NB4 (cell line): ENCODE data around the gene SPHK2.

Experiments
- MYC ChIP-seq: IDR thresholded peaks from 2 replicates; pipeline ENCODE4 v1.6.1; 2011; ENCODE audit warnings: low read depth, low read length
- POLR2A ChIP-seq: IDR thresholded peaks from 2 replicates; pipeline ENCODE4 v1.6.1; 2011; ENCODE audit warnings: mild to moderate bottlenecking; ENCODE audit not compliant: insufficient read length; ENCODE audit errors: extremely low read depth

DNA sequence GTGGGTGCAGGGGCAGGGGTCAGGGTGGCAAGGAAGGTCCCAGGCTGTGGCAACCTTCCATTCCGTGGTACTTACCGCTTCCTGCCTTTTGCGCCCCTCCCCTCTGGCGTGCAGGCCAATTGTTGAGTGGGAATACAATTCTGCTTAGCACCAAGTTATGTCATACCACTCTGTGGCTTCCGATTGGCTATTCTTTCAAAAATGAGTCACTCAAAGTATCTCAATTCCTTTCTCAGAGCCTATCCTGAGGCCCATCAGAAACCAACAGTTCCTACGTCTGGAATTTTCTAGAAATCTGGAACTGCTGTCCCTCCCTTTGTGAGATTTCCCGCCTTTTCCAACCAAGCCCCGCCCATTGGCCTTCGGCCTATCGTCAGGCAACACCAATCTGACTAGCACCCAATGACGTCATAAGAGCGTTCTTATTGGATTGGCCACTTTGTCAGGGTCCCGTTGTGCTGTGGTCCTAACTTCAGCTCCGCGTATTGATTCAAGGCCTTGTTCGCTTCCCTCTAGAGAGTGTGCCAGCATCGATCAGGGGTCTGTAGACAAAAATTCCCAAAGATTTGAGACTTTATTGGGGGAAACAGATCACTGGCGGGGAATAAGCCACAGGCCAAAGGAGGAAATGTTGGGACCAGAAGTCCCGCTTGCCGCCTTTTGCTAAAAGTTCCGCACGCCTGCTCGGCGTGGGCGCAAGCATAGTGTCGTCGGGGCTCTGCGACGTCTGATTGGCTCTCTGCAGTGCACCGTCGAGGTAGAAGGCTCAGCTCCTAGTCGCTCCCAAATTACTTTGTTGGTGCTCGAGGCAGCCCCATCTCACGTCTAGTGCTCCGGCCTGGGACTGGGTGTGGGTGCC is 41.8 kb downstream of the SPHK2 start:
- TF ChIP-seq POLR2A (no peak), MYC (no peak)
